Hematopoietic multipotent progenitor cell treated with erythropoietin and hydrocortisone succinate and interleukin-3 and kit ligand, for 8 days (in vitro differentiated cells): ENCODE results near the gene GAA.

Source experiments
- DNase-seq: peaks from one replicate; pipeline ENCODE4 v3.0.0-alpha.2; 2015

The GAA gene

GRCh38 chr17:80104956-80105375, 3.6 kb downstream of the GAA start:
- no peak for DNase-seq

- DNase-seq, result no peak
Measured at GRCh38 chr17:80105762-80106161, 4.4 kb downstream of the GAA start.

GRCh38 chr17:80106176-80106575, 4.8 kb downstream of the GAA start:
- DNase-seq, result no peak

GRCh38 chr17:80106751-80107150, 5.4 kb downstream of the GAA start:
- DNase-seq, result no peak

GRCh38 chr17:80107231-80108021, 6.0 kb downstream of the GAA start:
- no peak for DNase-seq

GRCh38 chr17:80108036-80108971, 6.9 kb downstream of the GAA start:
- no peak for DNase-seq

- DNase-seq, result no peak
Measured at GRCh38 chr17:80109066-80109660, 7.8 kb downstream of the GAA start.

- DNase-seq, result no peak
Measured at GRCh38 chr17:80109713-80110446, 8.5 kb downstream of the GAA start.

- DNase-seq, result no peak
Measured at GRCh38 chr17:80110447-80110812, 9.0 kb downstream of the GAA start.

GRCh38 chr17:80110927-80111701, 9.7 kb downstream of the GAA start:
- no peak for DNase-seq

- DNase-seq, result no peak
Measured at GRCh38 chr17:80111702-80112470, 10.5 kb downstream of the GAA start.

GRCh38 chr17:80112471-80113032, 11.2 kb downstream of the GAA start:
- no peak for DNase-seq

GRCh38 chr17:80113033-80113484, 11.7 kb downstream of the GAA start:
- DNase-seq, result no peak

GRCh38 chr17:80114758-80115157, 13.4 kb downstream of the GAA start:
- DNase-seq, result no peak

- no peak for DNase-seq
Measured at GRCh38 chr17:80115159-80115558, 13.8 kb downstream of the GAA start.

- DNase-seq, result no peak
Measured at GRCh38 chr17:80116276-80116920, 15.0 kb downstream of the GAA start.

- DNase-seq, result no peak
Measured at GRCh38 chr17:80116921-80117380, 15.6 kb downstream of the GAA start.

GRCh38 chr17:80117491-80118401, 16.4 kb downstream of the GAA start:
- no peak for DNase-seq
